Measurements from ENCODE around the gene SVEP1. TPM values are rescaled to one million over a fixed set of nuclear protein-coding genes. Genes with fewer than 3 reads are reported as not detected.

The SVEP1 gene
- total RNA-seq, 2 donors from 2014 or later: 0.44 to 0.46 TPM

- Histone ChIP-seq H3K9me3 (ENCODE audit: control insufficient read depth, low read length) (no peaks in the 10 kb centered on the region), H3K9ac (ENCODE audit: extremely low read depth, low read length, poor library complexity, severe bottlenecking) (no peak overlapping the region), H3K27ac (ENCODE audit: low read depth, low read length) (no peak overlapping the region), H3K4me3 (ENCODE audit: low read length) (no peak overlapping the region), H3K27me3 (ENCODE audit: control insufficient read depth, insufficient read depth, low read length, poor library complexity, severe bottlenecking) (peaks cover 41% of the 10 kb centered on the region), H3K4me1 (ENCODE audit: control insufficient read depth, insufficient read depth, low read length) (no peaks in the 10 kb centered on the region), H3K36me3 (ENCODE audit: control insufficient read depth, insufficient read depth, low read length) (no peaks in the 10 kb centered on the region)
- WGBS, 2 experiments (ENCODE audit: insufficient coverage in 1 of 2, insufficient read length in 1 of 2): 73 to 86% methylated on average over 4 of the region's 4 CpGs
- Mint-ChIP-seq H3K4me3 (no peak overlapping the region), H3K27me3 (ENCODE audit: insufficient read depth) (peaks cover 16% of the 10 kb centered on the region), H3K4me1 (peaks cover 8% of the 10 kb centered on the region), H3K36me3 (ENCODE audit: low read depth) (no peaks in the 10 kb centered on the region), H3K27ac (no peak overlapping the region), H3K9me3 (no peaks in the 10 kb centered on the region)
- DNase-seq: no peak
- no peak for TF ChIP-seq CTCF (conservative IDR thresholded peaks at IDR 0.05)
Observed at GRCh38 chr9:110440172-110440571, 139.4 kb downstream of the SVEP1 start.

- WGBS, 2 experiments (ENCODE audit: insufficient coverage in 1 of 2, insufficient read length in 1 of 2): 88 to 100% methylated on average over 2 to 3 of the region's 3 CpGs
- TF ChIP-seq CTCF (conservative IDR thresholded peaks at IDR 0.05): no peak
Observed at GRCh38 chr9:110432253-110432652, 147.3 kb downstream of the SVEP1 start.

GRCh38 chr9:110429453-110429852 is 150.1 kb downstream of the SVEP1 start:
- H3K4me3 ChIP-seq (ENCODE audit: low read length): no peak overlapping the region
- WGBS, 2 experiments (ENCODE audit: insufficient coverage in 1 of 2, insufficient read length in 1 of 2): 89% methylated on average over 1 of the region's 1 CpG; no CpG with 5 or more reads in 1 of the 2 experiments
- H3K27ac ChIP-seq (ENCODE audit: low read depth, low read length): no peak overlapping the region
- H3K27ac Mint-ChIP-seq: no peak overlapping the region
- no peak overlapping the region for H3K9ac ChIP-seq (ENCODE audit: extremely low read depth, low read length, poor library complexity, severe bottlenecking)
- no peaks in the 10 kb centered on the region for H3K9me3 ChIP-seq (ENCODE audit: control insufficient read depth, low read length)
- peak; percentile 59 for TF ChIP-seq CTCF (conservative IDR thresholded peaks at IDR 0.05)
- no peaks in the 10 kb centered on the region for H3K36me3 Mint-ChIP-seq (ENCODE audit: low read depth)
- H3K27me3 ChIP-seq (ENCODE audit: control insufficient read depth, insufficient read depth, low read length, poor library complexity, severe bottlenecking): no peaks in the 10 kb centered on the region
- H3K36me3 ChIP-seq (ENCODE audit: control insufficient read depth, insufficient read depth, low read length): no peaks in the 10 kb centered on the region
- peaks cover 6% of the 10 kb centered on the region for H3K4me1 ChIP-seq (ENCODE audit: control insufficient read depth, insufficient read depth, low read length)
- H3K4me1 Mint-ChIP-seq: peaks cover 9% of the 10 kb centered on the region
- no peaks in the 10 kb centered on the region for H3K27me3 Mint-ChIP-seq (ENCODE audit: insufficient read depth)
- no peak overlapping the region for H3K4me3 Mint-ChIP-seq
- H3K9me3 Mint-ChIP-seq: no peaks in the 10 kb centered on the region
- DNase-seq: no peak

More at GRCh38 chr9:110432253-110432652, 147.3 kb downstream of the SVEP1 start:
- Mint-ChIP-seq H3K9me3 (no peaks in the 10 kb centered on the region), H3K27me3 (ENCODE audit: insufficient read depth) (peaks cover 8% of the 10 kb centered on the region), H3K4me1 (peaks cover 9% of the 10 kb centered on the region), H3K4me3 (no peak overlapping the region), H3K27ac (no peak overlapping the region), H3K36me3 (ENCODE audit: low read depth) (no peaks in the 10 kb centered on the region)
- no peak for DNase-seq
- Histone ChIP-seq H3K4me1 (ENCODE audit: control insufficient read depth, insufficient read depth, low read length) (peaks cover 6% of the 10 kb centered on the region), H3K4me3 (ENCODE audit: low read length) (no peak overlapping the region), H3K27me3 (ENCODE audit: control insufficient read depth, insufficient read depth, low read length, poor library complexity, severe bottlenecking) (no peaks in the 10 kb centered on the region), H3K36me3 (ENCODE audit: control insufficient read depth, insufficient read depth, low read length) (no peaks in the 10 kb centered on the region), H3K27ac (ENCODE audit: low read depth, low read length) (no peak overlapping the region), H3K9ac (ENCODE audit: extremely low read depth, low read length, poor library complexity, severe bottlenecking) (no peak overlapping the region), H3K9me3 (ENCODE audit: control insufficient read depth, low read length) (no peaks in the 10 kb centered on the region)
